SH-SY5Y (cell line): ENCODE measurements around the gene FSTL4.

Experiments
- GATA2 ChIP-seq: IDR thresholded peaks from 2 replicates; pipeline ENCODE4 v1.6.1; 2011; ENCODE audit warnings: mild to moderate bottlenecking, low read depth, low read length
- GATA3 ChIP-seq: IDR thresholded peaks from 2 replicates; pipeline ENCODE4 v1.6.1; 2011; ENCODE audit warnings: low read depth, mild to moderate bottlenecking, low read length, moderate library complexity

The FSTL4 gene

DNA sequence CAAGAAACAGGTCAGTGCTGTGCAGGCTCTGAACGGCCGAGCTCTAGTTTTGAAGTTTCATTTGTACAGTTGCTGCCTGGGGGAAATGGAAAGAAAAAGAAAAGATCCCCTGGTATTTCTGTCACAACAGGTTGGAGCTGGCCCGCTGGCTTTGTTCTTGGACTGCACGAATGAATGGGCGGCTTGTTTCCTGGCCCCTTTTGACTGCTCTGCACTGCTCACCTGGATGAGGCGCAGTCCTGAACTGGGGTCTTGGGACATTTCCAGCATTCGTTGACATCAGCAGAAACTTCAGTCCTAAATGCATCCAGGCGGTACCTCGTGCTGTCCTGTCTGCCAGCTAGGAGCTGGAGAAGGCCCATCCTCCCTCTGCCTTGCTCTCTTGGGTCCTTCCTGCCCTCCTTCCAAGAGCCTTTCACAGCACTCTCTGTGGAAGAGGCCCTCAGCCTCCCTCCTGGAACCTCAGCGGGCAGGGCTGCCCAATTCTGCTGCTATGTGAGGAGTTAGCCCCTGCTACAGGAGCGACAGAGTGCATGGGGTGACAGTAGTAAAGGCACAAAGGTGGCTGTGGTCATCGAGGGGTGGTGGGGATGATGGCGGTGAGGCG lies 189.2 kb downstream of the FSTL4 start:
- TF ChIP-seq GATA3 = no peak
- TF ChIP-seq GATA2 = no peak

DNA sequence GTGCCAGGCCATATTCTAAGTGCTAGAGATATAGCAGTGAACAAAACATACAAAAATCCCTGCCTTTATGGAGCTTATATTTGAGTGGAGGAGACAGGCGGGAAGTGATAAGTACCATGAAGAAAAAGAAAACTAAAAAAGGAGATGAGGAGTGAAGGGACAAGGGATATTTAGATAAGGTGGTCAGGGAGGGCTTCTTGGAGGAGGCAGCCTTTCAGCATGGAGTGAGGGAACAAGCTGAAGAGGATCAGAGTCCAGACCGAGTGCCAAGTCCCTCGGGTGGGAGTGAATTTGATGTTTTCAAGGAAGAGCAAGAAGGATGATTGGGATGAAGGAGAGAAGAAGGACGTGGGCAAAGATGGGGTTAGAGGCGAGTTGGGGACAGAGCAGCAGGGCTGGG lies 190.5 kb downstream of the FSTL4 start:
- TF ChIP-seq GATA2 (no peak), GATA3 (no peak)

DNA sequence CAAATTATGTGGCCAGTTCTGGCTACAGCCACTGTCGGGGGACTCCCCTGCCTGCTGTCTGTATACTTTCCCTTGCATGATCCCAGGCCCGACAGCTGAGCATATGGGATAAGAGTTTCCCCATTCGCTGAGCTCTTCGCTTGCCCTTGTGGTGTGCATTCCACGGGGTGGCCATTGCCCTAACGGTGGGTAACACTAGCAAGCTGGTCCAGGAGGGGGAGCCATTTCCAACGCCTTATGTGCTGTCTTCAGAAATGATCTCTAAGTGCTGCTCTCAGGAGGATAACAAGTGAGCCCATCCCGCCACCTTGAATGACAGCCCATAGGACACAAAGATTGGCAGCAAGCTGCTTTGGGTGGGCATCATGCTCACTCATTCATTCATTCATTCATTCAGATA lies 190.9 kb downstream of the FSTL4 start:
- TF ChIP-seq GATA2 (no peak), GATA3 (no peak)

DNA sequence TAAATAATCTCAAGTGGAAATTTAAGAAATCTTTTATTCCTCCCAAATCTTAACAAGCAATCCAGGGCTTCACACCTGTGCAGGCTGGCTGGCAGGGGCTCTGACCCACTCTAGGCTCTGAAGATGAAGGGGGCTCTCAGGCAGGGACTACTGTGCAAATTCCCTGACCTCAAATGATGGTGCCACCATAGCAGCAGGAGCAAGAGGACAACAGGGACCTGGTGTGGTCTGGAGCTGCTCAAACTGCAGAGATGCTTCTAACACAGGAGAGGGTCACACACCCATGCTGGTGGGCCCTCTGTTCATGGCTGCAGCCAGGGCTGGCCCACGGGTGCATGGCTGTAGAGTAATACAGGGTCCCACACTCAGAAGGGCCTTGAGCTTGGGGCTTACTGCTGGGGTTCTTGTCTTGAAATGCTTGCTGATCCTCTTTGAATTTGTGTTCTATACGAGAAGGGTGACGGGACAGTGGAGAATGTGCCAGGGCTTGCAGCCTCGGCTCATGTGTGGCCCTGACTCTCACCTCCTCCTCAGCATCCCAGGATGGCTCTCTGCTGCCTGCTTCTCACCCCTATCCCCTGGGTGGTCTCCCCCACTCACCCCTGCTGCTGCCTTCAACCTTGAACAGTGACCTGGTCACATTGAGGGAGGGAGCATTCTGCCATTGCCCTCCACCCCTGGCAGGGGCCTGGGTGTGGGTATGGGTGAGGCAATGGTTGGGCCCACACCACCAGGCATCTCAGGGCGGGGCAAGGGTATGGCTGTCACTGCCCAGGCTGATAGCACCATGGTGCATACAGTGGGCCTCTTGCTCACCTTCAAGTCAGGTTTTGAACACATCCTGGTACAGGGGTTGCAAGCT lies 191.7 kb downstream of the FSTL4 start:
- TF ChIP-seq GATA3 = no peak
- TF ChIP-seq GATA2 = no peak

DNA sequence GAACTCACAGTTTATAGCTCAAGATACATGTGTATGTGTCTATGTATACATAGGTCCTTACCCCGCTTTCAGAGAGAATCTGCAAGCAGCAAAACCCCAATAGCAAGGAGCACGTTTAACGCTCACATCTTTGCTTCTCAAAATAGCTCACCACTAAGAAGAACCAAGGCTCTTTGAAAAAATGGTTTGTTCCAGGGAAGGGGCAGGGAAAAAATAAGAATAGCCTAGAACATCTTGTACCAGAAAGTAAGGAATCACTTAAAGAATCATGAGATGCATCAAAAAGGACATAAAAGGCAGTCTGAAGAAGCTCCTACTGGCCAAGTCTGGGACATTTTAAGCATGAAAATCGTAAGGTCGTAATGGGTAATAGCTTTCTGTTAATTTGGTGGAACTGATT lies 196.4 kb downstream of the FSTL4 start:
- TF ChIP-seq GATA2 (no peak), GATA3 (no peak)

DNA sequence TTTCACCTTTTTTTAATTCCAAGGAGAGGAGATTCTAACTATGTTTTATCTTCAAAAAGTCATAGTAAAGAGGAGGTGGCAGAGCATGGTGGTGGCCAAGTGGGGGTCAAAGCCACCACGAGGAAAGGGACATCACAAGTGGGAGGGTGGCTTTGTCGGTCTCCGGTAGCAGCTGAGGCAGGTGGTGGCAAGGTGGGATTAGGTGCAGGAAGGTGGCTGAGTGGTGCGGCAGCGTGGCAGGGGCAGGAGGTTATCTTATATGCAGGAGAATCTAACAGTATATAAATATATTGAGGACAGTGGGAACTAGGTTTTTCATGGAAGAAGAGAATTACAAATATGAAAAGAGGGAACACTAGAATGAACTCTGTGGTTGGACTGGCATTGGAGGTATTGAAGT lies 196.8 kb downstream of the FSTL4 start:
- TF ChIP-seq GATA2 (no peak), GATA3 (no peak)

DNA sequence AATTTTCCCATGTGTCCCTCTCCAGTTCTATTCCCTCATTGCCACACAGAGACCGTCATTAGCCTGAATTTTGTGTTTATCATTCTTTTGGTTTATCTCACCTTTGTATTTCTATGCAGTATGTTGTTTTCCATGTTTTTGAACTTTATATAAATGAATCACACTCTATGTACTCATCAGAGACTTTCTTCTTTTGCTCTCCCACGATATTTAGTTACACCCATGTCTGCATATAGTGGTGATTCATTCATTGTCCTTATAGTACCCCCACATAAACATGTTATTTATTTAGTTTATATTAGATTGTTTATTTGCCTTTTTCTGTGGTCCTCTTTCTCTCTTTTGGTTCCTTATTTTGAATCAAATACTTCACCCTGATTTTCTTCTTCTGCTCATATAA lies 199.7 kb downstream of the FSTL4 start:
- TF ChIP-seq GATA2 = no peak
- TF ChIP-seq GATA3 = no peak

DNA sequence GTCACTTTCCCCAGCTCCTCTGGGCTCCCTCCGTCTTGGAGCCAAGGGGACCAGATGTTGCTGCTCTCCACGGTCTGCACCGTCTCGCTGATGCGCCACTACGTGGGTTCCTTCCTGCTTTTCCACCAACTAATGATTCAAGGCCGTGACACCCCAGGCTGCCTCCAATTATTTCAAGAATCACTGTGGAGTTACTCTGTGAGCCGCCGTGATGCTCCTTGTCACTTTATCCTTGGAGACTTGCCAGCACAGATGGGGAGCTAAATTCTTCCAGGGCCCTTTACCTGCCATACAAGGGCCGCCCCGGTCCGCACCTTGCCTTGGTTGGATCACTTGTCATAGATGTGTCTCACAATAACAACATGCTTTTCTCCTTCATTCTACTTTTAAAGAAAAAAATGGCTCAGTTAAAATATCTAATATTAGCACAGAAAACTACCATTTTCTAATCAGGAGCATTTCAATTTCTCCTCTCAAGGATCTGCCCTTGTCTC lies 202.0 kb downstream of the FSTL4 start:
- TF ChIP-seq GATA3 = no peak
- TF ChIP-seq GATA2 = no peak

DNA sequence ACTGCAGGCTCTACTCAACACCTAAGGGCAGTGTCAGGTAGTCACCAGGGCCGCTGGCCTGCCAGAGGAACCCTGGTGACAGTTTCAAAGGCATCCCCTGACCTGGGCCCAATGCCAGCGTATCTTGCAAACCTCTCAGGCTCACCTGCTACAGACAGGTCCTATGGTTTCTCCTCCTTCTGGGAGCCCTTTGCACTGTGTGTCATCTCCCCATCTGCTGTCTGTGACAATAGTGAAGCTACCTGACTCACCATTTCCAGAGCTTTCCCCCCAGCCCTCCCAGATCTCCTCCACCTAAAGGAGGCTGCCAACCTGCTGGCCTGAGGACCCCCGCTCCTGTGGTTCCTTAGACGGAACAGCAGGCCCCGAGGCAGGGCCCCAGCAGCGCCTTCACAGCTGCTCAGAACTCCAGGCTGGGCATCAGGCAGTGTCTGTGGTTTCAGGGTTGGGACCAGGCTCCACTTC lies 203.1 kb downstream of the FSTL4 start:
- TF ChIP-seq GATA3 = no peak
- no peak for TF ChIP-seq GATA2

DNA sequence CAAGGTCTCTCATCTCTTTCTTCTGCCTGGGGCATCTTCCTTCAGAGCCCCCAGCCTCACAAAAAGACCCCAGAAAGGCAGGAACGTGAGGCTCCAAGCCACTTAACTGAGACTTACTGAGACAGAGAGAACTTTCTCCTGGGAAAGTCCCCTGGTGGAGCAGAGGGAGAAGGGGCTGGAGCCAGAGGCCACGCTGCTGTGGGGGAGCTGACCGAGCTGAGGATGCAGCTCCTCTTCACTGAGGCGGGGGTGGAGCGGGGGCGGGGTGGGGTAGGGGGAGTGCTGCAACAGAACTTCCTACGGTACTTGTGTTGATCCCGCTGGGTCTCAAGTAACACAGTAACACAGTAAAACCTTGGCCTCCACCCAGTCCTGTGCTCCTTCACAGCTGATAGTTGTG lies 204.0 kb downstream of the FSTL4 start:
- TF ChIP-seq GATA3 (no peak), GATA2 (no peak)

DNA sequence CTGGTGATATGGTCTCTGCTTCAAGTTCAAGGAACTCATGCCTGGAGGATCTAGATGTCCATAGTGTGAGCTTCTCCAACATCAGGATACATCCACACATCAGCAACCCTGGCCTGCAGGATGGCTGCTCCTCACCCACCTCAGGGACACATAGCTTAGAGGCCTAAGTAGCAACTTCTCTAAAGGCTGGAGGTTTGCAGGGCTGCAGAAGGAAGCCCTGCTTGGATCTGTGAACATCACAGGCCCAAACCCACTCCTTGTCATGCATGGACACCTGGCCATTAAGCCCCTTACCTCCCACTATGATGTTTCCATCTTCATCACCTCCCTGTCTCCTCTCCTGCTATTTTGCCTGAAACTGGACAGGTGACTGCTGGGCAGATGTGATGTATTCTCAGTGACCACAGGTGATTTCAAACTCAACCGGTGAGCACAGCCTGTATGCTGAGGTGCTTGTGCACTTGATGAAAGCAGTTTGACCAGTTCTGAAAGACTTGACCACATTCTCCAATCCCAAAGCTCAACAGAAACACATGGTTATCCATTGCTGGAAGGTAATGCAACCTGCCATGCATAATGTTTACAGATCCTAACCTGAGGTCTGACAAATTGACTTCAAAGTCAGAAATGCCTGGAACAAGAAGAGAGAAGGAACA lies 205.2 kb downstream of the FSTL4 start:
- no peak for TF ChIP-seq GATA3
- TF ChIP-seq GATA2 = no peak

DNA sequence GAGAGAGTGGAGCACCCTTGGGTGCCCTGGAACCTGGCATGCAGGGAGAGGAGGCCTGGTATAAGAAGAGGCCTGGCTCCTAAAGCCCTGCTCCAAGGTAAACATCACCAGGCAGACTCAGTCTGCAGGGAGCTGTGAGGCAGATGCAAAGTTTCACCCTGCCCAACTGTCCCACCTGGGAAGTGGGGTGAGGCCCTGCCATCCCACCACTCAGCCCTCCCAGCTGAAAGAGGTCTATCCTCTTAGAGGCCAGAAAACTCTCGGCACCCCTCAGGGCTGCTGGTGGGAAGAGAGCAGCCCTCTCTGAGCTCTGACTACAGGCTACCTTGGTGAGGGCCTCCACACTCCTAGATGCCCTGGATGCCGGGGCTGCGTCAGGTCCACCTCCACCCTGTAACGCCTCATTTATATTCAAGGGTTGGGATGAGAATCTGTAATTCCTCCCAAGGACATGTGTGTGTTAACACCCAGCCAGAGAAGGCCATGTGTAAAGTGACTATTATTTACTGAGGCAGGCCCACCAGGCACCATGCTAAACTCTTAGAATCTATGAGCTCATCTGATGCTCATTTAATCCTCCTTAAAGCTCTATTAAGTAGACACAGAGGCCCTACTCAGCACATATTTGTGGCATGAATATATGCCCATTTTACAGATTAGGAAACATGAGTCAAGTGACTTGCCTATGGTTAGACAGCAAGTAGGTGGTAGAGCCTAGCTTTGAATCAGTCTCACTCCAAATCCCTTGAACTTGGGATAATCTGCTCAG lies 205.9 kb downstream of the FSTL4 start:
- TF ChIP-seq GATA2 (no peak), GATA3 (no peak)

DNA sequence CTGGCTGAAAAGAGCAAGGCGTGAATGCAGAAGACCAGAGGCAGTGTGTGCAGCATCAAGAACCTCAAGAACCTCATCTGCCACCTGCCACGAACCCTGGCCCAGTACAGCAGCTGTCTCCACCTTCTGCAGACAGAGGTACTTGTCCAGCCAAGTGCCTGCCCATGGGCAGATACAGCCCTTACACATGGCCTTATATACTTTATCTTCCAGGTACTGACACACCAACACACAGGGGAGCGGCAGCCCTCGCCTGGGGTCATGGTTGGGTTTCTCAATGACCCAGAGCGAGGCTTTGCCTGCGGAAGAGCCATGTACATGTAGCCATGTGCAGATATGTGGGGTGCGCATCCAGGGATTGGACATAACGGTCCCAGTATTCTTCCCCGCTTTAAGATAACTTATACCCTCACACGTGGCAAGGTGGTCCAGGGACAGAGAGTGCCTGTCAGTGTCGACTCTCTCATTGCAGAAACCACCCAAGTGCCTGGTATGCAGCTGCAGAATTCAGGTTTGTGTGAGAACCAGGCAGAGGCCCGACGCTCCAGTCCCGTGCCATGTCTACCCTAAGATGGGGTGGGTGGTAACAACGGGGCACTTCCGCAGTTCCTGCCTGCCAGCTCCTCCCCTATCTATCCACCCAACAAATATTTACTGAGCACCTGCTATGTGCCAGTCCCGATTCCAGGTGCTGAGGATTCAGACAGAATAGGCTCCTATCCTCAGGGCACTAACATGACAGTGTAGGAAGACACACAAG lies 206.9 kb downstream of the FSTL4 start:
- TF ChIP-seq GATA2 (no peak), GATA3 (no peak)
